ENCODE measurements around the gene IDH3G.

DNA sequence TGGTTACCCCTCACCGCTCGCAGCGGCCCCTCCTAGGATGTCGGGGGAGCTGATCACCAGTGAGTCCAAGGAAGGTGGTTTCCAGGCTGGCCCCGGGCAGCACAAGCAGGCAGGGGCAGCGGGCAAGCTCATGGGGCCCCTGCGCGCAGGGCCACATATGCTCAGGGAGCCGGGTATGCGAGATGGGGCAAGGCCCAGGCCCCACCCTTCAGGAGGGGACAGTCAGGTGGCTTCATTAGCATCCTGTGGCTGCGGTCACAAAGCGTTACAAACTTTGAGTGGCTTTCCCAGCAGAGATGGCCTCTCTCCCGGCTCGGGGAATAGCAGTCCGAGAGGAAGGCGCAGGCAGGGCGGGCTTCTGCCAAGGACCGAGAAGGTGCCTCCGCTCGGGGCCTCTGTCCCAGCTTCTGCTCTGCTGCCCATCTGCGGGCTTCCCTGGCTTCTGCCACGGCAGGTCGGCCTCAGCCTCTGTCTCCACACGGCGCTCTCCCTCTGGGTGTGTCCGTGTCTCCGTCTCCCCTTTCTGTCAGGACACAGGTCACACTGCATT lies 56.0 kb downstream of the IDH3G start:
- no peak for TF ChIP-seq POLR2A (IDR thresholded peaks at IDR 0.05)
- TF ChIP-seq, protein P1, sequence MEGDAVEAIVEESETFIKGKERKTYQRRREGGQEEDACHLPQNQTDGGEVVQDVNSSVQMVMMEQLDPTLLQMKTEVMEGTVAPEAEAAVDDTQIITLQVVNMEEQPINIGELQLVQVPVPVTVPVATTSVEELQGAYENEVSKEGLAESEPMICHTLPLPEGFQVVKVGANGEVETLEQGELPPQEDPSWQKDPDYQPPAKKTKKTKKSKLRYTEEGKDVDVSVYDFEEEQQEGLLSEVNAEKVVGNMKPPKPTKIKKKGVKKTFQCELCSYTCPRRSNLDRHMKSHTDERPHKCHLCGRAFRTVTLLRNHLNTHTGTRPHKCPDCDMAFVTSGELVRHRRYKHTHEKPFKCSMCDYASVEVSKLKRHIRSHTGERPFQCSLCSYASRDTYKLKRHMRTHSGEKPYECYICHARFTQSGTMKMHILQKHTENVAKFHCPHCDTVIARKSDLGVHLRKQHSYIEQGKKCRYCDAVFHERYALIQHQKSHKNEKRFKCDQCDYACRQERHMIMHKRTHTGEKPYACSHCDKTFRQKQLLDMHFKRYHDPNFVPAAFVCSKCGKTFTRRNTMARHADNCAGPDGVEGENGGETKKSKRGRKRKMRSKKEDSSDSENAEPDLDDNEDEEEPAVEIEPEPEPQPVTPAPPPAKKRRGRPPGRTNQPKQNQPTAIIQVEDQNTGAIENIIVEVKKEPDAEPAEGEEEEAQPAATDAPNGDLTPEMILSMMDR (IDR thresholded peaks at IDR 0.05) = no peak
